GM18498 (cell line): Measurements from ENCODE around the gene LRRC10.
"Not testable (repeated sequence)": the region's sequence is repeated elsewhere in the genome, so short reads cannot be mapped to it uniquely, and the experiment has no call there.

Experiments
- ATAC-seq: cut with Tn5 transposase; IDR thresholded peaks from one replicate; pipeline ENCODE4 v1.9.1; 2021; ENCODE audit warnings: mild to moderate bottlenecking, moderate library complexity; ENCODE audit not compliant: unreplicated experiment

The LRRC10 gene

DNA sequence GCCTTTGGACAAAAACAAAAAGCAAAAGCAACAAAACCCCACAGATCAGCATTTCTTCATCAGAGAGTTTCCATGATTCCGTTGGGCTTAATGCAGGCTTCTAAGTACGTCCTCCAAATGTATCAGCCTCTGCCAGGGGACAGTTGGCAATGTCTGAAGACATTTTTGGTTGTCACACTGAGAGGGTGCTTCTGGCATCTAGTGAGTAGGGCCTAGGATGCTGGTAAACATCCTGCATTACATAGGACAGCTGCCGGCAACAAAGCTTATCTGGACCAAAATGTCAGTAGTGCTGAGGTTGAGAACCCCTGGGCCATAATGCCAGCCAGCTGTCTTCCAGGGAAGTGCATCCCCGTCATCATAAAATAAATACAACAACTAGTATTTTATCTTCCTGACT, 9.4 kb upstream of the LRRC10 start:
- no peak for ATAC-seq

DNA sequence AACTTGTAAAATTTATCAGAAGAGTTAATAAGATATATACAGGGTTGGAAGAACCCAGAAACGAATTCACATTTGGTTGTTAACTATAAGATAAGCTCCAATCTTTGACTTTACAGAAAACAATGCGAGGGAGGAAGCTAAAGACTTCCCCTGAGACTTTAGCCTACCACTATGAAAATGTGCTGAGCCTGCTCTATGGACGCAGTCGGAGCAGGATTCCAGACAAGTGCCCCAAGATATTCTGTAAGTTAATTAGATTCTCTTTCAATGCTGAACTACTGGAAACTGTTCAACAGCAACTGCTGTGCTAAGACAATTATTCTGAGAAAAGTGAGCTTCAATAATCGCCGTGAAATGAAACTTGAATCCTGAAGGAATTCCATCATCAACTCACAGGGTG, 8.3 kb upstream of the LRRC10 start:
- no peak for ATAC-seq

DNA sequence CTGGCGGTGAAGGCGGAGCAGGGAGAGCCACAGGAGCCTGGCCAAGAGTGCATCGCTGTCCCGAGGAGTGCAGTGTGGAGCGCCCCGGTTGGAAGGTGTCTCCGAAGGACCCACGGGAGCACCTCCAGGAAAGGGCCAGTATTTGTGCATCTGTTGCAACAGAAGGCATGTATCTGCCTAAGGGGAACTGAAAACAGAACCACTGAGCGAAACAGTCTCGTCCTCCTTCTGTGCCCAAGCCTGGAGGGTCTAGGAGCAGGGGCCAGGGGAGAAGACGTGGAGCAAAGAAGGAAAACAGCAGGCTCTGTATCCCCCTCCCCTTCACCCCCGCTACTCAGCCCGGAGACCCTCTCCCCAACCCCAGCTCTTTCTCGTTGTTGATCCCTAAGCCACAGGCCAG, 5.3 kb upstream of the LRRC10 start:
- no peak for ATAC-seq

DNA sequence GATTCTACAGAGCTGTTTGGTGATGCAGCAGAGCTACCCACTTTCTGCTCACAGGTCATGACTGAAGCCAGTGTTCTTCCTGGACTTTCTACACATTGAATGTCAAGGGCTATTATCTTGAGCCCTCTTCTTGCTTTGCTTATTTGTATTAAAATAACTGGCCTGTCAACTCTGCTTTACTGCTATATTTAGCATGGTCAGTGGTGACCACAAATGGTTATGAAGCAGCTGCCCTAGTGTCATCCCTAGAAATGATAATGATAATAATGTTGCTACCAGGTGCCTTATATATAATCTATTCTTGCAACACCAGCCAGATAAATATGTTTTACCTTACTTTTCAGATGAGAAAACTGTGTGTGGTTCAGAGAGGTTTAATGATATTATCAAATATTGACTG, 2.6 kb upstream of the LRRC10 start:
- ATAC-seq = no peak

GRCh38 chr12:69610126-69610525, 581 bp downstream of the LRRC10 start:
- no peak for ATAC-seq

GRCh38 chr12:69608114-69608513, 2.6 kb downstream of the LRRC10 start:
- no peak for ATAC-seq

GRCh38 chr12:69604275-69604674, 6.4 kb downstream of the LRRC10 start:
- not testable (repeated sequence) for ATAC-seq

- ATAC-seq = not testable (repeated sequence)
These were observed 7.2 kb downstream of the LRRC10 start for GRCh38 chr12:69603556-69603955.

- no peak for ATAC-seq
These were observed 7.8 kb downstream of the LRRC10 start for GRCh38 chr12:69602954-69603353.

DNA sequence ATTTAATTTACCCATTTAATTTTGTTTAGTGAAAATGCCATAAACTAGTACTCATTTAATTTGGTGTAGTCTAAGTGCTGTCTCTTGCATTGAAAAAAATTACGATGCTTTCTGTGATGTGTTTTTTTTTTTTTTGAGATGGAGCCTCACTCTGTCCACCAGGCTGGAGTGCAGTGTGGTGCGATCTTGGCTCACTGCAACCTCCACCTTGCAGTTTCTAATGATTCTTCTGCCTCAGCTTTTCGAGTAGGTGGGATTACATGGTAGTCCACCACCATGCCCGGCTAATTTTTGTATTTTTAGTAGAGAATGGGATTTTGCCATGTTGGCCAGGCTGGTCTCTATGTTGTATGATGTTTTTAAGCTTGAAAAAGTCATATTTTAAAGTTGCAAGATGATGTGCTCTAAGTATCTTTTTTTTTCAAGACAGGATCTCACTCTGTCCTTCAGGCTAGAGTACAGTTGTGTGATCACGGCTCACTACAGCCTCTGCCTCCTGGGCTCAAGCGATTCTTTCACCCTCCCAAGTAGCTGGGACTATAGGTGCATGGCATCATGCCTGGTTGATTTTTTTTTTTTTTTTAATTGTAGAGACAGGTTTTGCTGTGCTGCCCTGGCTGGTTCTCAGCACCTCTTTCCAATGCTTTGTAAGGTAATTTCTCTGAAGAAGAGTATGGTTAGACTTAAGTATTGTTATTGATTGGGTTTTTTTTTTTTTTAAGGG, 8.6 kb downstream of the LRRC10 start:
- ATAC-seq = no peak

GRCh38 chr12:69600804-69601203, 9.9 kb downstream of the LRRC10 start:
- no peak for ATAC-seq

- ATAC-seq = no peak
These were observed 12.4 kb downstream of the LRRC10 start for GRCh38 chr12:69598174-69598753.

GRCh38 chr12:69595689-69596088, 15.0 kb downstream of the LRRC10 start:
- no peak for ATAC-seq

DNA sequence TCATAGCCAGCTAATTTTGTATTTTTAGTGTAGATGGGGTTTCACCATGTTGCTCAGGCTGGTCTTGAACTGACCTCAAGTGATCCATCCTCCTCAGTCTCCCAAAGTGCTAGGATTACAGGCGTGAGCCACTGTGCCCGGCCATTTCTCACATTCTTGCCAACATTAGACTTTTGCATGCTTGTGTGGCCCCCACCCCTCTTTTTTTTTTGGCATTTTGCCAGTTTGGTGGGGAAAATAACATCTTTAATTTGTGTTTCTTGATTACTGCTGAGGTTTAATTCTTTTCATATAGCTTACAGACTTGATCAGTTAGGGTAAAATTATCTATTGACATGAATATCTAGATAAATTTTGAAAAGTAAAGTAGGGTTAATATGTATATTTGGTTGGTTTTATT, 21.6 kb downstream of the LRRC10 start:
- no peak for ATAC-seq

- ATAC-seq = no peak
These were observed 22.2 kb downstream of the LRRC10 start for GRCh38 chr12:69588527-69588926.

DNA sequence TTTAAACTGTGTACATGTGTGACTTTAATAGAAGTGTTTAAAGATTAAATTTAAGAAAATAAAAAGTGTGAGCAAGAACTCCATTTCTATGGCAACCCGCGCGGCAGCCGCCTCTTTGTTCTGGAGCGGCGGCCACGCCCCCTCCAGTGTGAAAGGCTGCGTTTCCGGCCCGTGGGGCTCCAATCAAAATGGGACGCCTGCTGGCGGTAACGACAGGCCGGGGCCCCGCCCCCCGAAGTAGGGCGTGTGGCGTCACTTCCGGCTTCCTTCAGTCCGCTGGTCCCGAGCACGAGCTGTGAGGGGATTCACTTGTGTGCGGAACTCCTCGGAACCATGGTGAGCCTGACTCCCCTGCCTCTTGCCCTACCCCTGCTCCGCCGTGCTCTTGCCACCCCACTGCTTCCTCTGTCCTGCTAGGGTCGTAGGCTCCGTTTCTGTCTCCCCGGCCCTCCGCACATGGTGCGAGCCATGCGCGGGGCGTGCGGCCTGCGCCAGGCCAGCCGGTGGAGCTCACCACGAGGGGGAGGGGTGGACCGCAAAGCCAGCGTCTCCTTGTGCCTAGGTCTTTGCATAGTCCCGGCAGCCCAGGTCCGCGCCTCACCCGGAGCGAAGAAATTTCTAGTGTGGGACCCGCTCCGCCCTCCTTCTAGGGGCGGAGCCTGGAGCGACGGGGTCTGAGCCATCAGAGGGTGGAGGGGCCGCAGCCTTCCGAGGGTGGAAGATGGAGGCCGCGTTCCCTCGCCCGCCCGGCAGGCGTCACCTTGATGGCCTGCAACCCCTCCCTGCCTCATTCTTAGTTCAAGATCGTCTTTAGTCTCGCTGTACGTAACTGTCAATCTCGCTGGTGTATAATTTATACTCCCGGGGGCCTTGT, 25.3 kb downstream of the LRRC10 start, which contains the start of gene CCT2:
CCT2 (plus strand) TSS at position 271 of the 874 bp plus-strand sequence; CDS start at position 334, 63 bp downstream.
- ATAC-seq = peak; percentile 97

DNA sequence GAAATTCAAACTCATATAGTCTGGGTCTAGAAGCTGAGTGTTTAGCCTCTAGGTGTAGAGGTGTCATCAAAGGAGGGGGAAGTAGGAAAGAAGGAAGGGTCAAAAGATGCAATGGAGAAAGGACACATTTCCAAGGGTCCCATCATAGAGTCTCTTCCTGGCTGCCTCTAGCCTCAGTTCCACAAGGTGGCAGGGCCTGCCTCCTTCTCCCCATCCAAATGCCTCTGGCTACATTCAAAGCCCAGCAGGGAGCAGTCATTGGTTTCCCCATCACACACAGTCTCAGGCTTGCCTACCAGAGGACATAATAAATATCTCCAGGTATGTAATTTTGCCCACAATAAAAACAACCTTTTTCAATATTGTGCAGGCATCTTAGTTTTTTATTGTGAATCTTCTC, 27.5 kb downstream of the LRRC10 start:
- ATAC-seq = no peak

DNA sequence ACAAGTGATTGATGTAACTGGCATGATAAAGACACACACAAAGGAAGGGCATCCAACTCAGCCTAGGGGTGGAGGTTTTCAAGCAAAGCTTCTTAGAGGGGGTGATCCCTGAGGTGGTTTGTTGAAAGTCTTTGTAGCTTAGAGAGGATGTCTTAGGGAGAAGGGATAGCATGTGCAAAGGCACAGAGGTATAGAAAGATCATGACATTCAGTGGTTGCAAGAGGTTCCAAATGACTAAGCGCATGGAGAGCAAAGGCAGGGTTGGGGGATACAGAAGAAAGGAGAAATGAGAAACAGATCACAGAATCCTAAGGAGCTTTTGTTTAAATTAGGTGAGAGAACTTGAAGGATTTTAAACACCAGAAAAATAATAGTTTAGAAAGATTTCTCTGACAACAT, 30.6 kb downstream of the LRRC10 start:
- no peak for ATAC-seq

DNA sequence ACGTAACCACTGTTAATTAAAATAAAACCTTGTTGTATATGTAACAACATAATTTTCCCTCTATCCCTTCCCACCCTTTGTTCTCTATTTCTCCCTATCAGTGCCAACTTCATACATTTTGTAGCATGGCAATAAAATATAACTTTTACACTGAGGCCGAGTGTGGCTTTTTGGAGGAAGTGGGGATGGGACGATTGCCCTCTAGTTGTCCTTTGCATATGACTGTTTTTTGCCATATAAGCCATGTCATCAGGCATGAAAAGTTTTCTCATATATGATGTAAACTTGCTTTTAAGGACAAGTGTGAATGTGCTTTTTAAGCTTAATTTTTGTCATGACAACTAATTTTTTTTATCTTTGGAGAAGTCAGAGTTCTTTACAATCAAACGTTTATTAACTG, 31.7 kb downstream of the LRRC10 start:
- no peak for ATAC-seq

DNA sequence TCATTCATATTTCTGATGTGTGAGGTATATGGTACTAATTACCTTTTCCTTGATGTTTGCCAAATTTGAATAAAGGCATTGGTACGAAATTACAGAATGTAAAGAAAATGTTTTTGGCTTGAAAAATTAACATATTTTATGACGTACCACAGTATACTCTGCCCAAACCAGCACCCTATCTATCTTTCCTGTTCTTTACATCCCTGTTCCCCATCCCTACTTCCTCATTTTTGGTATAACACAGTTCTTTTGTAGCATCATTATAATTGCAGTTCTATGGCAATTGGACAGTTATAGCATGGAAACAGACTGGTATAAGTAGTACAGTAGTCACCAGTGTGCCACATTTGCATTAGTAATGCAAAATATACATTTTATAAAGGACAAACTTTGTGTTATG, 32.4 kb downstream of the LRRC10 start:
- ATAC-seq = no peak

- ATAC-seq = no peak
These were observed 35.4 kb downstream of the LRRC10 start for GRCh38 chr12:69575346-69575745.
